ENCODE results near the gene ARHGAP33. TPM values are rescaled to one million over a fixed set of nuclear protein-coding genes. Genes with fewer than 3 reads are reported as not detected.

The ARHGAP33 gene
- total RNA-seq, 1 donor from 2014 or later, result 46.3 TPM

- Mint-ChIP-seq H3K27ac (no peak overlapping the region), H3K36me3 (ENCODE audit: insufficient read depth) (peaks cover 13% of the 10 kb centered on the region), H3K9me3 (ENCODE audit: low read depth) (no peaks in the 10 kb centered on the region), H3K4me3 (ENCODE audit: low read depth) (no peak overlapping the region), H3K4me1 (ENCODE audit: low read depth) (peaks cover 12% of the 10 kb centered on the region), H3K27me3 (peaks cover 20% of the 10 kb centered on the region)
- no peak for TF ChIP-seq CTCF (IDR thresholded peaks at IDR 0.05; ENCODE audit: unreplicated experiment)
- no peak for DNase-seq (ENCODE audit: low spot score, unreplicated experiment)
These were observed 20.2 kb upstream of the ARHGAP33 start for GRCh38 chr19:35755131-35755549.

GRCh38 chr19:35755550-35756376 lies 19.6 kb upstream of the ARHGAP33 start:
- Mint-ChIP-seq H3K27ac (peak overlapping the region; percentile 6), H3K4me1 (ENCODE audit: low read depth) (peaks cover 12% of the 10 kb centered on the region), H3K36me3 (ENCODE audit: insufficient read depth) (peaks cover 13% of the 10 kb centered on the region), H3K27me3 (peaks cover 20% of the 10 kb centered on the region), H3K4me3 (ENCODE audit: low read depth) (peak overlapping the region; percentile 34), H3K9me3 (ENCODE audit: low read depth) (no peaks in the 10 kb centered on the region)
- DNase-seq (ENCODE audit: low spot score, unreplicated experiment), result no peak
- TF ChIP-seq CTCF (IDR thresholded peaks at IDR 0.05; ENCODE audit: unreplicated experiment), result no peak

DNA sequence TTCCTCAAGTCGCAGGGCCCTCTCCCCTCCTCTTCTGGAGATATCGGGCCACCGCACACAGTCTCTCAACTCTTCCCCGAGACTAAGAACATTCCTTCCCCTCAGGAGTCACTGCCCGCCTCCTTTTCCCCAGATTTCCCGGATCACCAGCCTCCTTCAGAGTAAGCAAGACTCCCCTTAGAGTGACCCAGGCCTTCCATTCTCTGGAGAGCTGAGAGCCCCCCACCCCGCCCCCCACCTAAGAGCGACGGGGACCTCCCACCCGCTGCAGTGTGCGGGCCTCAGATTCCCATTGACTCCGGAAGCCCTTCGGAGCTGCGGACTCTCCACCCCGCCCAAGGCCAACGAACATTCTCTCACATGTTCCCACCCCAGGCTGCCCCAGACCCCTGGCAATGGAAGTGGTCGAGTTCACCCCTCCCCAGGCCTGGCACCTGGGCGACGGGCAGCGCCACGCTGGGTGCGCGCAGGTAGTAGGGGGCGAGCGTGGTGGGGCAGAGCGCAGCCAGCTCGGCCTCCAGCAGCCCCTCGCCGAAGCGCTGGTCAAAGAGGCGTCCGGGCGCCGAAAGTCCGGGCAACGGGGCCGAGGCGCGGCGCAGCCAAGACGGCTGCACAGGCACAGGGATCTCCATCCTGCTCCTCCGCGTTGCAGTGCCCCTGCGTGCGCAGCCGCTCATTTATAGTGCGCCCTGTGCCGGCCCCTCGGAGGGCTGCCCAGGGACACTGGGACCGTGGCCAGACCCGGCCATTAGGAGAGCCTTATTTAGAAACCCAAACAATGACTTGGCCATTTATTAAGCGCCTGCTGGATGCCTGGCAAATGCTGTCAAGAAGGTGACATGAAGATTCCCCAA lies 18.8 kb upstream of the ARHGAP33 start, which contains the start of gene HSPB6:
Gene HSPB6 (minus strand): TSS at position 653 of the 854 bp plus-strand sequence. CDS start 21 bp downstream, at position 632.
- H3K9me3 Mint-ChIP-seq (ENCODE audit: low read depth), result no peaks in the 10 kb centered on the region
- peaks cover 20% of the 10 kb centered on the region for H3K27me3 Mint-ChIP-seq
- no peak for TF ChIP-seq CTCF (IDR thresholded peaks at IDR 0.05; ENCODE audit: unreplicated experiment)
- peaks cover 12% of the 10 kb centered on the region for H3K4me1 Mint-ChIP-seq (ENCODE audit: low read depth)
- peak within 1 kb of the TSS; percentile 91 for H3K27ac Mint-ChIP-seq
- DNase-seq (ENCODE audit: low spot score, unreplicated experiment), result no peak
- H3K36me3 Mint-ChIP-seq (ENCODE audit: insufficient read depth), result peaks cover 13% of the 10 kb centered on the region
- H3K4me3 Mint-ChIP-seq (ENCODE audit: low read depth), result peak within 1 kb of the TSS; percentile 94

- peak overlapping the region; percentile 91 for H3K27ac Mint-ChIP-seq
- H3K4me1 Mint-ChIP-seq (ENCODE audit: low read depth), result peaks cover 12% of the 10 kb centered on the region
- peaks cover 17% of the 10 kb centered on the region for H3K36me3 Mint-ChIP-seq (ENCODE audit: insufficient read depth)
- peak overlapping the region; percentile 94 for H3K4me3 Mint-ChIP-seq (ENCODE audit: low read depth)
- no peaks in the 10 kb centered on the region for H3K9me3 Mint-ChIP-seq (ENCODE audit: low read depth)
- DNase-seq (ENCODE audit: low spot score, unreplicated experiment), result no peak
- no peak for TF ChIP-seq CTCF (IDR thresholded peaks at IDR 0.05; ENCODE audit: unreplicated experiment)
- H3K27me3 Mint-ChIP-seq, result peaks cover 20% of the 10 kb centered on the region
These were observed 18.1 kb upstream of the ARHGAP33 start for GRCh38 chr19:35757231-35757748.

Measured in progenitor cell of endocrine pancreas (in vitro differentiated cells).